Trophoblast cell (in vitro differentiated cells and primary cell): ENCODE measurements around the gene EIF3F.

Source experiments
- DNase-seq, 2 donors: peaks; one replicate each; pipeline ENCODE4 v3.0.0-alpha.2; 2016
- H2AFZ ChIP-seq: 2 replicates; pipeline ENCODE4 v1.6.1; 2013; ENCODE audit warnings: low read length, moderate library complexity, mild to moderate bottlenecking; ENCODE audit not compliant: insufficient read depth, poor library complexity
- H2AK5ac ChIP-seq: 2 replicates; pipeline ENCODE4 v1.6.1; 2013; ENCODE audit warnings: mild to moderate bottlenecking, low read length
- H2BK120ac ChIP-seq: 2 replicates; pipeline ENCODE4 v1.6.1; 2013; ENCODE audit warnings: low read length, mild to moderate bottlenecking, moderate library complexity; ENCODE audit not compliant: insufficient read depth, poor library complexity
- H2BK12ac ChIP-seq: 2 replicates; pipeline ENCODE4 v1.6.1; 2013; ENCODE audit warnings: mild to moderate bottlenecking, low read length, moderate library complexity
- H2BK5ac ChIP-seq: 2 replicates; pipeline ENCODE4 v1.6.1; 2013; ENCODE audit warnings: low read length, low read depth, moderate library complexity, mild to moderate bottlenecking; ENCODE audit not compliant: poor library complexity
- H3K14ac ChIP-seq: 2 replicates; pipeline ENCODE4 v1.6.1; 2013; ENCODE audit warnings: mild to moderate bottlenecking, low read length
- H3K18ac ChIP-seq: 2 replicates; pipeline ENCODE4 v1.6.1; 2013; ENCODE audit warnings: mild to moderate bottlenecking, low read length
- H3K23ac ChIP-seq: 2 replicates; pipeline ENCODE4 v1.6.1; 2013; ENCODE audit warnings: low read length
- H3K27ac ChIP-seq: 2 replicates; pipeline ENCODE4 v1.5.1; 2013; ENCODE audit warnings: low read depth, mild to moderate bottlenecking, inconsistent platforms, low read length, moderate library complexity
- H3K27me3 ChIP-seq: 2 replicates; pipeline ENCODE4 v1.6.1; 2013; ENCODE audit warnings: inconsistent platforms, mild to moderate bottlenecking, low read length, moderate library complexity; ENCODE audit not compliant: insufficient read depth
- H3K36me3 ChIP-seq, 2 experiments: 1 replicate in 1 of 2; 2 replicates in 1 of 2; pipeline ENCODE4 v1.6.1; 2013; ENCODE audit warnings: low read length in 2 of 2, mild to moderate bottlenecking in 2 of 2, moderate library complexity in 1 of 2; ENCODE audit not compliant: insufficient read depth in 2 of 2, control insufficient read depth in 1 of 2
- H3K4ac ChIP-seq: 2 replicates; pipeline ENCODE4 v1.6.1; 2013; ENCODE audit warnings: low read depth, mild to moderate bottlenecking, low read length, moderate library complexity
- H3K4me1 ChIP-seq, 2 experiments: 1 replicate in 1 of 2; 2 replicates in 1 of 2; pipeline ENCODE4 v1.6.1; 2013; ENCODE audit warnings: low read length in 2 of 2, mild to moderate bottlenecking in 2 of 2, moderate library complexity in 1 of 2; ENCODE audit not compliant: insufficient read depth in 2 of 2, control insufficient read depth in 1 of 2
- H3K4me2 ChIP-seq: 2 replicates; pipeline ENCODE4 v1.6.1; 2013; ENCODE audit warnings: inconsistent platforms, mild to moderate bottlenecking, low read length, moderate library complexity
- H3K4me3 ChIP-seq: 2 replicates; pipeline ENCODE4 v1.5.1; 2013; ENCODE audit warnings: mild to moderate bottlenecking, low read depth, low read length, inconsistent platforms
- H3K79me1 ChIP-seq: one replicate; pipeline ENCODE4 v1.6.1; 2013; ENCODE audit warnings: low read length
- H3K79me2 ChIP-seq: 2 replicates; pipeline ENCODE4 v1.6.1; 2013; ENCODE audit warnings: low read length, mild to moderate bottlenecking; ENCODE audit not compliant: control insufficient read depth, insufficient read depth, poor library complexity
- H3K9ac ChIP-seq: 2 replicates; pipeline ENCODE4 v1.6.1; 2013; ENCODE audit warnings: mild to moderate bottlenecking, low read length
- H3K9me3 ChIP-seq: 2 replicates; pipeline ENCODE4 v1.6.1; 2013; ENCODE audit warnings: low read depth, mild to moderate bottlenecking, control low read depth, inconsistent platforms, low read length; ENCODE audit not compliant: insufficient read depth
- H4K12ac ChIP-seq: 2 replicates; pipeline ENCODE4 v1.6.1; 2013; ENCODE audit warnings: low read depth, mild to moderate bottlenecking, low read length, moderate library complexity
- H4K8ac ChIP-seq: 2 replicates; pipeline ENCODE4 v1.6.1; 2013; ENCODE audit warnings: low read depth, mild to moderate bottlenecking, low read length, moderate library complexity
- H4K91ac ChIP-seq: one replicate; pipeline ENCODE4 v1.6.1; 2013; ENCODE audit warnings: low read depth, mild to moderate bottlenecking, low read length, moderate library complexity
- WGBS: extraction: QIAGEN DNeasy Blood & Tissue Kit; methylation state at CpG from one replicate; pipeline ENCODE4 v1.1.7; 2013; ENCODE audit warnings: missing lambda C conversion rate; ENCODE audit not compliant: insufficient read length, insufficient coverage; ENCODE audit errors: extremely low coverage; 5-methylcytosine and 5-hydroxymethylcytosine counted together

The EIF3F gene

GRCh38 chr11:8039530-8040260, 52.6 kb downstream of the EIF3F start:
- H3K36me3 ChIP-seq, result no peaks in the 10 kb centered on the region
- no peak overlapping the region for H2AFZ ChIP-seq
- H2AK5ac ChIP-seq, result no peak overlapping the region
- no peak overlapping the region for H3K23ac ChIP-seq
- WGBS, result no CpG with 5 or more reads among the region's 10 CpGs
- no peak overlapping the region for H3K27ac ChIP-seq
- H3K18ac ChIP-seq, result no peak overlapping the region
- no peak overlapping the region for H4K12ac ChIP-seq
- no peak overlapping the region for H2BK12ac ChIP-seq
- no peak overlapping the region for H2BK5ac ChIP-seq
- no peaks in the 10 kb centered on the region for H3K79me1 ChIP-seq
- no peak overlapping the region for H2BK120ac ChIP-seq
- H3K9ac ChIP-seq, result no peak overlapping the region
- no peak for DNase-seq
- no peaks in the 10 kb centered on the region for H3K27me3 ChIP-seq
- no peak overlapping the region for H3K4me2 ChIP-seq
- no peak overlapping the region for H3K4me3 ChIP-seq
- no peak overlapping the region for H4K8ac ChIP-seq
- no peak overlapping the region for H4K91ac ChIP-seq
- no peak overlapping the region for H3K4ac ChIP-seq
- H3K14ac ChIP-seq, result no peak overlapping the region
- H3K9me3 ChIP-seq, result no peaks in the 10 kb centered on the region
- H3K4me1 ChIP-seq, result no peaks in the 10 kb centered on the region
- H3K79me2 ChIP-seq, result no peaks in the 10 kb centered on the region

GRCh38 chr11:8040261-8040920, 53.3 kb downstream of the EIF3F start:
- no peak overlapping the region for H2AK5ac ChIP-seq
- H3K4me2 ChIP-seq, result no peak overlapping the region
- H3K27ac ChIP-seq, result no peak overlapping the region
- H2AFZ ChIP-seq, result no peak overlapping the region
- no peak overlapping the region for H3K18ac ChIP-seq
- no peak overlapping the region for H3K23ac ChIP-seq
- no peak overlapping the region for H4K12ac ChIP-seq
- no peaks in the 10 kb centered on the region for H3K27me3 ChIP-seq
- no peak overlapping the region for H3K4me3 ChIP-seq
- no peaks in the 10 kb centered on the region for H3K9me3 ChIP-seq
- no peak overlapping the region for H3K4ac ChIP-seq
- no peak overlapping the region for H2BK5ac ChIP-seq
- WGBS, result no CpG with 5 or more reads among the region's 4 CpGs
- H4K8ac ChIP-seq, result no peak overlapping the region
- H3K4me1 ChIP-seq, result no peaks in the 10 kb centered on the region
- H3K14ac ChIP-seq, result no peak overlapping the region
- no peak overlapping the region for H2BK120ac ChIP-seq
- no peak overlapping the region for H4K91ac ChIP-seq
- no peak overlapping the region for H3K9ac ChIP-seq
- H3K36me3 ChIP-seq, result no peaks in the 10 kb centered on the region
- DNase-seq, result no peak
- H3K79me2 ChIP-seq, result no peaks in the 10 kb centered on the region
- H2BK12ac ChIP-seq, result no peak overlapping the region
- H3K79me1 ChIP-seq, result no peaks in the 10 kb centered on the region

- H4K8ac ChIP-seq, result no peak overlapping the region
- H3K79me2 ChIP-seq, result no peaks in the 10 kb centered on the region
- H4K91ac ChIP-seq, result no peak overlapping the region
- no peaks in the 10 kb centered on the region for H3K4me1 ChIP-seq
- no peak overlapping the region for H3K4me3 ChIP-seq
- no peak for DNase-seq
- H2AK5ac ChIP-seq, result no peak overlapping the region
- no peak overlapping the region for H3K4ac ChIP-seq
- no peak overlapping the region for H3K14ac ChIP-seq
- no peak overlapping the region for H3K9ac ChIP-seq
- H3K27ac ChIP-seq, result no peak overlapping the region
- no peak overlapping the region for H2AFZ ChIP-seq
- no peak overlapping the region for H3K23ac ChIP-seq
- no peaks in the 10 kb centered on the region for H3K9me3 ChIP-seq
- H3K4me2 ChIP-seq, result no peak overlapping the region
- H2BK12ac ChIP-seq, result no peak overlapping the region
- WGBS, result no CpG with 5 or more reads among the region's 2 CpGs
- no peak overlapping the region for H2BK120ac ChIP-seq
- no peaks in the 10 kb centered on the region for H3K79me1 ChIP-seq
- no peak overlapping the region for H4K12ac ChIP-seq
- no peak overlapping the region for H2BK5ac ChIP-seq
- no peak overlapping the region for H3K18ac ChIP-seq
- H3K36me3 ChIP-seq, result no peaks in the 10 kb centered on the region
- no peaks in the 10 kb centered on the region for H3K27me3 ChIP-seq
Observed at GRCh38 chr11:8040921-8041285, 53.8 kb downstream of the EIF3F start.

GRCh38 chr11:8041576-8041975, 54.4 kb downstream of the EIF3F start:
- H2BK5ac ChIP-seq, result no peak overlapping the region
- H2AK5ac ChIP-seq, result no peak overlapping the region
- H3K27ac ChIP-seq, result no peak overlapping the region
- H2AFZ ChIP-seq, result no peak overlapping the region
- no peak overlapping the region for H2BK12ac ChIP-seq
- H4K91ac ChIP-seq, result no peak overlapping the region
- no peak for DNase-seq
- no peak overlapping the region for H2BK120ac ChIP-seq
- H3K79me2 ChIP-seq, result no peaks in the 10 kb centered on the region
- H4K12ac ChIP-seq, result no peak overlapping the region
- no peak overlapping the region for H3K9ac ChIP-seq
- H3K9me3 ChIP-seq, result no peaks in the 10 kb centered on the region
- H3K4ac ChIP-seq, result no peak overlapping the region
- no peak overlapping the region for H3K23ac ChIP-seq
- no peak overlapping the region for H3K4me3 ChIP-seq
- no peak overlapping the region for H3K14ac ChIP-seq
- H3K4me1 ChIP-seq, result no peaks in the 10 kb centered on the region
- no peaks in the 10 kb centered on the region for H3K36me3 ChIP-seq
- H3K27me3 ChIP-seq, result no peaks in the 10 kb centered on the region
- H3K18ac ChIP-seq, result no peak overlapping the region
- no peak overlapping the region for H4K8ac ChIP-seq
- no peak overlapping the region for H3K4me2 ChIP-seq
- no peaks in the 10 kb centered on the region for H3K79me1 ChIP-seq
- no CpG with 5 or more reads among the region's 4 CpGs for WGBS
